ENCODE measurements around the gene TMEM129.

DNA sequence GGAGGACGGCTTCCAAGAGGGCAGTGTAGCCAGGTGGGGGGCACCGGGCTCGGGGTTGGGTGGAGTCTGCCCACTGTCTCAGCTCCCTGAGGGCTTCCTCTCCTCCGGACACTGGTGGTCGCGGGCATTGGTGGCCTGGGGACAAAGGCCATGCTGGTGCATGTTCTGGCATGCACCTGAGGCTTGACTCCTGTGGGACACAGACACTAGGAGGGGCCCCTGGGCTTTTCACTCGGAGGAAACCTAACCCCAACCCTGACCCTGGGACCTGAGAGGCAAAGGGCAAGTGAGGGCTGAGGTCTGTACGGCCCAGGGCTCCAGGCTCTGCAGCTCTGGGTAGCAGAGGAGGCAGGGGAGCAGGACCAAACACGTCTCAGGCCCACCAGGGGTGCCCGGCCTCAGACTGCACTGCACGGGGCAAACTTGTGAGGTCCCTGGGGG, 49.7 kb upstream of the TMEM129 start:
- TF ChIP-seq, protein P1, sequence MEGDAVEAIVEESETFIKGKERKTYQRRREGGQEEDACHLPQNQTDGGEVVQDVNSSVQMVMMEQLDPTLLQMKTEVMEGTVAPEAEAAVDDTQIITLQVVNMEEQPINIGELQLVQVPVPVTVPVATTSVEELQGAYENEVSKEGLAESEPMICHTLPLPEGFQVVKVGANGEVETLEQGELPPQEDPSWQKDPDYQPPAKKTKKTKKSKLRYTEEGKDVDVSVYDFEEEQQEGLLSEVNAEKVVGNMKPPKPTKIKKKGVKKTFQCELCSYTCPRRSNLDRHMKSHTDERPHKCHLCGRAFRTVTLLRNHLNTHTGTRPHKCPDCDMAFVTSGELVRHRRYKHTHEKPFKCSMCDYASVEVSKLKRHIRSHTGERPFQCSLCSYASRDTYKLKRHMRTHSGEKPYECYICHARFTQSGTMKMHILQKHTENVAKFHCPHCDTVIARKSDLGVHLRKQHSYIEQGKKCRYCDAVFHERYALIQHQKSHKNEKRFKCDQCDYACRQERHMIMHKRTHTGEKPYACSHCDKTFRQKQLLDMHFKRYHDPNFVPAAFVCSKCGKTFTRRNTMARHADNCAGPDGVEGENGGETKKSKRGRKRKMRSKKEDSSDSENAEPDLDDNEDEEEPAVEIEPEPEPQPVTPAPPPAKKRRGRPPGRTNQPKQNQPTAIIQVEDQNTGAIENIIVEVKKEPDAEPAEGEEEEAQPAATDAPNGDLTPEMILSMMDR (conservative IDR thresholded peaks at IDR 0.05 in 1 of 2, IDR thresholded peaks at IDR 0.05 in 1 of 2; ENCODE audit: low read depth in 1 of 2, low read length in 2 of 2) = no peak
- no peak for TF ChIP-seq EZH2 (IDR thresholded peaks at IDR 0.05; ENCODE audit: low read length, missing control alignments)
